Measurements from ENCODE around the gene BUD13.

Gene BUD13

GRCh38 chr11:116792869-116793771 is 20.3 kb upstream of the BUD13 start:
- no peak for DNase-seq

- DNase-seq = no peak
These were observed 19.5 kb upstream of the BUD13 start for GRCh38 chr11:116792144-116792868.

GRCh38 chr11:116791813-116792143 is 19.0 kb upstream of the BUD13 start, which contains the start of gene APOA5:
Gene APOA5, minus strand, starts transcription at chr11:116791879. Its CDS starts 19 bp downstream, at chr11:116791860.
- DNase-seq = no peak

DNA sequence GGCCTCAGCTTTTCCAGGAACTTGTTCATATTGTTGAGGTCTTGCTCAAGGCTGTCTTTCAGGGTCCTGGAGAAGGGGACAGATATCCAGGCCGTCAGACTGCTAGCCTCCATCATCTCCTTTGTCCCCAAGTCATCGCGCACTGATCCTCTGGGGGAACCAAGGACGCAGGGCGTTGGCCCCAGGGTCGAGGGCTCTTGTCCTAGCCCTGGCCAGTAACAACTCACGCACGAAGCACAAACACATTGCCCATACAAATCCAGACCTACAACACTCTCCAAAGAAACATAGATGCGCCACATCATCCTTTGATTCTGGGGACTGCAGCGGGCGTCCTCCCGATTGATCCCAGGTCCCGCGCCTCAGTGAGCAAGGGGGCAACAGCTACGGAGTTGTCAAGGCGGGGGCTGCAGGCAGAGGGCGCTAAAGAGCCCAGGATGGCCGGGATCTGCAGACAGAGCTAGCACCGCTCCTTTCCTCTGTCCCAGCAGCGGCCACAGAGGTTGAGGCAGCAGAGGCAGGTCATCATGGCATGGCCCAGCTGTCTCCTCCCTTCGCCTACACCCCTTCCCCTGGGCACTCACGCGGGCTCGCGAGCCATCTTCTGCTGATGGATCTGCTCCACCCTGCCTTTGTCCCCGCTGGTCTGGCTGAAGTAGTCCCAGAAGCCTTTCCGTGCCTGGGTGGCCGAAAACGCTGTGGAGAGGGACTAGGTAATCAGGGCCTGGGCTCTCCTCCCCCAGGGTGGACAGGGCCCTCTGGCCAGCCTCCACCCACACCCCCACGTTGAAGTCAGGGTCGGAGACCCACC is 18.4 kb upstream of the BUD13 start:
- DNase-seq = peak; percentile 74

DNA sequence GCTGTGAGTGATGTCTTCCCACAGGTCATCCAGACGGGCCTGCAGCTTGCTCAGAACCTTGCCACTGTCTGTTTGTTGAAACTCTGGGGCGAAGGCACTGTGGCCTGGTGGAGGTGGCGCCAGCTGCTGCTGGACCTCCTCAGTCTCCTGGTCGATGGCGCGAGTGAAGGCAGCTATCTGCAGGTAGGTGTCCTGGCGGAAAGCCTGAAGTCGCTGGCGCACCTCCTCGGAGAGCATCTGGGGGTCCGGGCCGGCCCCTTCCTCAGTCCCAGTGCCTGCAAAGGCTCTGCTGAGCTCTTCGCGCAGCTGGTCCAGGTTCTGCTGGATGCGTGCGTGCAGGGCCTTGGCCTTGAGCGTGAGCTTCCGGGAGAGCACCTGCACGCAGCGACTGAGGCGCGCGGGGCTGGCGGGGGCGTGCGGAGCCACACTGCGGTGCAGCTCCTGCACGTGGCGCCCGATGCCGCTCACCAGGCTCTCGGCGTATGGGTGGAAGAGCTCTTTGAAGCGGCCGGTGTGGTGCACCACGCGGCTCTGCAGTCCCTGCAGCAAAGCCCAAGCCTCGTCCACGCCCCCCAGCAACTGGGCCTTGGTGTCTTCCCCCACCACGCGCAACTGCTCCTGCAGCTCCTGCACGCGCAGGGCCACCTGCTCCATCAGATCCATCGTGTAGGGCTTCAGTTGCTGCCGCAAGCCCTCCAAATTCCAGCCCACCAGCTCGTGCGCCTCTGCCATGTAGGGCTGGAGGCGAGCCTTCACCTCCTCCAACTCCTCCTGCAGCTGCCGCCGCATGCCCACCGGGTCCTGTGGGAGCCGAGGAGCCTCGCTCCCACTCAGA is 17.6 kb upstream of the BUD13 start:
- DNase-seq = no peak

DNA sequence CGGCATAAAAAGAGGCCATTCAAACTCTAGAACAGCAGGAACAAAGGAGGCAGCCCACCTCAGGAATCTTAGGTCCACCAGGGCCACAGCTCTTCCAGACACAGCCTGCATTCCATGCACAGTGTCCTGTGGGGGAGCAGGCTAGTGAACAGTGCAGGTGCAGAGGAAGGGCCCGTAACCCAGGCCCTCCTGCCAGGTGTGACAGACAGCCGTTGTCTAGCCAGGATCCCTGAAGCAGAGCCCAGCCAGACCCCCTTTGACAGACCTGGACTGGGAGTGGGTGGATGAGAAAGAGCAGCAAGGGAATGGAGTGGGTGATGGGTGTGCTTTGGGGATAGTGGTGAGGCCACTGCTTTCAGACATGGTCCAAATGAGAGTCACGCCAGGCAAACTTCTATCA is 16.2 kb upstream of the BUD13 start:
- DNase-seq = no peak

DNA sequence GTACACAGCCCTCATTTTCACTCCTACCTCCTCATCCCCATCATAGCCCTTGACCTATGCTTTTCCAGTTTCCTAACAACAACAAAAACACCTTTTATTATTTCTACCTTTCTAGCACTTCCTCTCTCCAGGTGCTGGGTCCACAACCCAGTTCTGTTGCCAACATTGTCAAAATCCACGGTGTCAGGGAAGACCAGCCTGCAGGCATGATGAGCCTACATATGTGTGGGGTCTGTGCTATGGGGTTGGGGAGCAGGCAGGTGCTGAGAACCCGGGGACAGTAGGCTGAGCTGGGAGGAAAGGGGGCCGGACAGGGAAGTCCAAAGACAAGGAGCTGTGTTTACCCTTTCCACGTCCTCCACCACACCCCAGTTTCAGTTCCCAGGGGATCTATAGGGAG is 15.7 kb upstream of the BUD13 start:
- DNase-seq = no peak

GRCh38 chr11:116787786-116788486 is 15.1 kb upstream of the BUD13 start, which contains the start of gene ZPR1:
Gene ZPR1, minus strand, starts transcription at chr11:116788023. Its CDS starts 33 bp downstream, at chr11:116787990.
- DNase-seq = peak; percentile 89

DNA sequence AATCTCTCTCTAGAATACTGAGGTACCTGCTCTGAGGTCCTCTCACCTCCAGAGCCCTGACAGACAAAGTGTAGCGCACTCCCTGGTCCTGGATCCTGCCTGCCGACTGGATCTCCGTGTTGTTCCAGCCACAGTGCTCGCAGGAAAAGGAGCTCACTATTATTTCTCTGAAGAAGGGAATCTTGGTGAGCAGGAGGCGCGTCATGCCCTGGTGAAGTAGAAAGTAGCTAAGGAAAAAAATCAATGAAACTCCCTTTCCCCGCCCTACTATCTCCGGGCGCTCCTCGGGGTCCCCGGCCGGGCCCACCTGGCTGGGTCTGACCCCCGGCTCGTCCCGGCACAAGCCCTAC is 14.6 kb upstream of the BUD13 start:
- peak; percentile 37 for DNase-seq

GRCh38 chr11:116786966-116787365 is 14.2 kb upstream of the BUD13 start:
- no peak for DNase-seq

DNA sequence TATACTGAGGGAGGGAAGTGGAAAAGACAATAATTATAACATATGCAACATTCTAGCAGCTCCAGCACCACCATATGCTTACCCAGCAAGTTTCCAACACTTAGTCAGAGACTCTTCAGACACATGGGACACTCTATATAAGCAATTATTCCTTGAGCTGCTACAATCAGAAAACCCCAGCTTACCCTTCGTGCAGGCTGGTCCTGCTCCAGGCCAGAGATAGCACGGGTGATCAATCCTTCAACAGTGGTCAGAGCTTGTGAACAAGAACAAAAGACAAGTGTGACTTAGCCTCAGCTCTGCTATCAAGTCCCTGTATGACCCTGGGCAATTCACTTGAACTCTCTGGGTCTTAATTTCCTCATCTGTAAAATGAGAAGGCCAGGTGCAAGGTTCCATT is 13.5 kb upstream of the BUD13 start:
- DNase-seq = no peak

GRCh38 chr11:116782728-116783127 is 9.9 kb upstream of the BUD13 start:
- no peak for DNase-seq

- DNase-seq = no peak
These were observed 5.8 kb upstream of the BUD13 start for GRCh38 chr11:116778556-116778955.

DNA sequence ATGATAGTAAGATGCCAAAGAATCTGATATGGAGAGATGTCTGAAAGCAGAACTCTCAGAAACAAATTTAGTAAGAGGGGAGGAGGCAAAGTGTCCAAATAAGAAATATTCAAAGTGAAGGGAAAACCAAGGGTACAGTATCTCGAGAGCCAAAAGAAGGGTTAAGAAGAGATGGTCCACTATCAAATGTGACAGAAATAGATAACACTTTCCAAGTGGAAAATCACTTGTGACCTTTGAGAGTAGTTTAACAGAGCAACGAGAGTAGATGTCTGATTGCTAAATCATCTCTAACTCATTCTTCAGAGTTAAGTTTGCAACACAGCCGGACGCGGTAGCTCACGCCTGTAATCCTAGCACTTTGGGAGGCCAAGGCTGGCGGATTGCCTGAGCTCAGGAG is 4.3 kb upstream of the BUD13 start:
- DNase-seq = no peak

DNA sequence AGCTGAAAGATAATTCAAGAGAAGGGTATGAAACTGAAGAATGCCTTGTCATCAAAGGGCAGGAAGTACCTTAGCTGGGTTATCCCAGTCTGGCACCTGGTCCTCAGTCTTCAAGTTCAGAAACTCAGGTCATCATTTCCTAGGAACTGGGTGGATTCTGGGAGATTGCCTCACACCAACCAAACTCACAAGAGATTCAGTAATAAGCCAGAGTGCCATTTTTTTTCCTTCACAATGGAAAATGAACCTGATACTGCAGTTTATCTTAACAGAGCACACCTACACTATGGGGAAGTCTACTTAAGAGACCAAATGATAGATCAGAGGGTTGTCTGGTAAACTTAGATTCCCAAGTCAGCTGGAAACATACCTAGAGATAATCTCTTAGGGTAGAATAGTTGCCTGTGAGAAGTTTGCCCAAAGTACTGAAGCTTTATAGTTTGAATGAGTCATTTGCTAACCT is 3.8 kb upstream of the BUD13 start:
- no peak for DNase-seq

DNA sequence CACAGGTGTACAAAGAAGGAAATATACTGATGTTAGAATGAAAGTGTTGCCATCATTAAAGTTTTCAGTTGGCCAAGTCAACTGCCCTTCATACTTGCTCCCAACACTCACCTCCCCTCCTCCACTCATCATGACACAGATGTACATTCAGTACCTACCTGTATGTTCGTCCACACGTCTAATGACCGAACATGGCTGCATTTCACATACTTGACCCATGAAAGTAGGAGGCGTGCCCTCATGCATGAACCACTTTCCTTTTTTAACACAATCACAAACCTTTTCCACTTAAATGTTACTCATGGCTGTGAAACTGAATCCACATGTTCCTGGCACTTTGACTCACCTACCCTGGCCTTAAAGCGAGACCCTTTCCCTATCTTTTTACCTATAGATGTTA is 3.2 kb upstream of the BUD13 start:
- DNase-seq = no peak

- DNase-seq = no peak
These were observed 1.9 kb upstream of the BUD13 start for GRCh38 chr11:116774661-116775060.

DNA sequence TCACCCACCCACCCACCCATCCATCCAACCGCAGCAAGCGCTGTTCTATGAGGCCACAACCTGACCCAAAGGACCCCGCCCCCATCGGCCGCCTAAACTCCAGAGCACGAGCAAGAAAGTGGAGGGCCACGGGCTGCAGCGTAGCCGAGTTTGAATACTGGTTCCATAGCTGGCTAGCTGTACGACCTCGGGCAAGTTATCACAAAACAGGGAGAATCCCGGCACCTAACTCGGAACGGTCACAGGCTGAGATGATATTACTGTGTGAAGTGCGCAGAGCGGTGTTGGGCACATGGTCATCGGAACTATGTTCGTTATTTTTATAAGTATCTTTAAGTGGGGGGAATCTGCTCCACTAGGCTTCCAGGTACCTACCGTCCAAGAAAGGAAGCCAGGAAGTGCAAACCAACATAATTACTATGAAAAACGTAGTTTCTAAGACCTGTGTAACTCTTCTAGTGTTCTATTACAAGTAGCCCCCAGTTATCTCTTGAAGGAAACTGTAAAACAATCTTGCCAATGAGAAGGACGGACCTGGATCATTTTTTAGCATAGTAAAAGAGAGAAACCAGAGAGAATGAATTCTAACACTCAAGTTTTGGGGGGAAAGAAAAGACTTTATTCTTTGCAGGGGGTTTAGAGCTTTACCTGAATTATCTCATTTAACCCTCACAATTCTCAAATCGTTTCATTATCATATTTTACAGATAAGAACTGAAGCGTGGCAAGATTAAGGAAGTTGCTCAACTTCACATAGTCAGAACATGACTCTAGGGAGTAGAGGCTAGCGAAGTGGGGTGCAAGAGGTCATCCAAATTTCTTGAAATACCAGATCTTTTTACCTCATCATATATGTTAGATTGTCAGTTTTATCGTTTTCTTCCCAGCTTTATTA is 663 bp upstream of the BUD13 start:
- no peak for DNase-seq

- DNase-seq = no peak
These were observed 852 bp downstream of the BUD13 start for GRCh38 chr11:116771935-116772334.

DNA sequence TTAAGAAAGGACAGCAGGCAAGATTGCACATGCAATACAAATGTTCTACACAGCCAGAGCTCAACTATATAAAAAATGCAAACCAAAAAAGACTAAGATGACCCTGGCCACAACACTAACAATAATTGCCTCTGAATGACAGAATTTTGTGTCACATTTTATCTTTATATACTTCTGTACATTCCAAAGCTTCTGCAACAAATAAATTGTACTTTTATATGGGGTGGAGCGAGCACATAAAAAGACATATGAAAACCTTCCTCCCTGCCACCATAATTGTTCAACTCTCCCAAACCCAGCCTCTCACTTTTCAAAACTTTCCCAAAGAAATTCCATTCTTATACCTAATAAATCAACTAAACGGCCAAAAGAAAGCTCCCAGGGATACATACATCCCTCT is 10.7 kb downstream of the BUD13 start:
- no peak for DNase-seq
